ENCODE results near the gene ATP8B4.

DNA sequence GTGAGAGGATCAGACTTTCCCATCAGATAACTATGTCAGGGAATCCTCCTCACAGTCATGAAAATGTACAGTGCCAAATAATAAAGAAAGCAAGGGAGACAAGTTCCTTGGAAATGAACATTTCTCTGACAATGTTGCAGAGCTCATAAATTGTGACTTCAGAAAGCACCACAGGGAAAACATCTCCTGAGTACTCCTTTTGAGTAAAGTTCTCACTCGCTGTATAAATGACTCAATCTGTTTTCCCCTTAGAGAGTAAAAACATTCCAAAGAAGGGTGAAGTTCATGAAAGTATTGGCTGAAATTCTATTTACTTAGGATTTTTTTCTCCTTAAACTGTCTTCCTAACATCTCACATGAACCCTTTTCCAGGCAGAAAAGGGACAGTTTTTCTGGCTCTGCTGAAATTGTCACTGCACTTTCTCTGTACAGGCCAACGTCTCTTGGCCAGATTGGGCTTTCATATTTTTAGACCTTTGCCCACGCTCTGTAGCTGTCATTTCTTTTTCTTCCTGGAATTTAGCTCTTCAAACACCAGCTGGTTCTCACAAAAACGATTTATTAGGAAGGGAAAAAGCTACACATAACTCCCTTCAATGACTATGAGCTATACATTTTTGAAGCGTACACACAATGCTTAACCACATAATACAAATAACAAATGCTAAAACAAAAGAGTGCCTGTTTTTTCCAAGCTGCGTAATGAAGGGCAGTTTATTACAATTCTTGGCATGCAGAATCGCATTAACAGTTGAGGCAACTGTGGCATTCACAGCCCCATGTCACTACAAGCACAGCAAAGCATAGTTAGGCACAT, 216.1 kb downstream of the ATP8B4 start:
- no peak for TF ChIP-seq FOXA1 (IDR thresholded peaks at IDR 0.05)
- no peak for TF ChIP-seq SUZ12 (IDR thresholded peaks at IDR 0.05)
- TF ChIP-seq TARDBP (IDR thresholded peaks at IDR 0.05) = no peak
- no peak for TF ChIP-seq FOXM1 (IDR thresholded peaks at IDR 0.05; ENCODE audit: borderline replicate concordance)
- TF ChIP-seq NFRKB (IDR thresholded peaks at IDR 0.05) = no peak
- TF ChIP-seq ELF4 (IDR thresholded peaks at IDR 0.05) = no peak
- no peak for TF ChIP-seq ZNF384 (IDR thresholded peaks at IDR 0.05)
- no peak for TF ChIP-seq CTBP1 (IDR thresholded peaks at IDR 0.05; ENCODE audit: borderline replicate concordance)
- TF ChIP-seq, protein P1, sequence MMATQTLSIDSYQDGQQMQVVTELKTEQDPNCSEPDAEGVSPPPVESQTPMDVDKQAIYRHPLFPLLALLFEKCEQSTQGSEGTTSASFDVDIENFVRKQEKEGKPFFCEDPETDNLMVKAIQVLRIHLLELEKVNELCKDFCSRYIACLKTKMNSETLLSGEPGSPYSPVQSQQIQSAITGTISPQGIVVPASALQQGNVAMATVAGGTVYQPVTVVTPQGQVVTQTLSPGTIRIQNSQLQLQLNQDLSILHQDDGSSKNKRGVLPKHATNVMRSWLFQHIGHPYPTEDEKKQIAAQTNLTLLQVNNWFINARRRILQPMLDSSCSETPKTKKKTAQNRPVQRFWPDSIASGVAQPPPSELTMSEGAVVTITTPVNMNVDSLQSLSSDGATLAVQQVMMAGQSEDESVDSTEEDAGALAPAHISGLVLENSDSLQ (IDR thresholded peaks at IDR 0.05) = no peak

Measured in HEK293T (cell line).